Loucy (cell line): ENCODE results near the gene HK1.
"Not testable (repeated sequence)": the region's sequence is repeated elsewhere in the genome, so short reads cannot be mapped to it uniquely, and the experiment has no call there.

ENCODE experiments used
- H2AFZ ChIP-seq: fragments of 200-600 bp; sonication (generic); 2 replicates; pipeline ENCODE4 v1.6.0; 2016; ENCODE audit warnings: antibody characterized with exemption, mild to moderate bottlenecking, low read length, moderate library complexity
- H3F3A ChIP-seq: fragments of 200-600 bp; 2 replicates; pipeline ENCODE4 v1.6.0; 2016; ENCODE audit warnings: antibody characterized with exemption, low read depth, mild to moderate bottlenecking
- H3K27me3 ChIP-seq: fragments of 200-600 bp; sonication (generic); 2 replicates; pipeline ENCODE4 v1.6.1; 2014; ENCODE audit warnings: low read length, mild to moderate bottlenecking; ENCODE audit not compliant: insufficient read depth, poor library complexity, severe bottlenecking
- H3K36me3 ChIP-seq: fragments of 200-600 bp; sonication (generic); 2 replicates; pipeline ENCODE4 v1.6.1; 2016; ENCODE audit warnings: low read length; ENCODE audit not compliant: insufficient read depth
- H3K4me1 ChIP-seq: fragments of 200-600 bp; sonication (generic); 2 replicates; pipeline ENCODE4 v1.5.1; 2014; ENCODE audit warnings: low read length, mild to moderate bottlenecking; ENCODE audit not compliant: insufficient read depth, poor library complexity, severe bottlenecking
- H3K4me2 ChIP-seq: fragments of 200-600 bp; sonication (generic); 2 replicates; pipeline ENCODE4 v1.6.0; 2014; ENCODE audit warnings: antibody characterized with exemption, low read length, low read depth, mild to moderate bottlenecking; ENCODE audit not compliant: poor library complexity, severe bottlenecking
- H3K4me3 ChIP-seq: fragments of 200-600 bp; sonication (generic); 2 replicates; pipeline ENCODE4 v1.5.1; 2014; ENCODE audit warnings: low read length, mild to moderate bottlenecking, mixed read lengths; ENCODE audit not compliant: poor library complexity, severe bottlenecking
- H3K79me2 ChIP-seq: fragments of 200-600 bp; sonication (generic); 2 replicates; pipeline ENCODE4 v1.6.1; 2014; ENCODE audit warnings: low read length; ENCODE audit not compliant: insufficient read depth
- H3K9ac ChIP-seq: fragments of 200-600 bp; sonication (generic); 2 replicates; pipeline ENCODE4 v1.6.0; 2014; ENCODE audit warnings: mild to moderate bottlenecking, low read depth, low read length, moderate library complexity; ENCODE audit not compliant: poor library complexity, severe bottlenecking
- H3K9me2 ChIP-seq: fragments of 200-600 bp; sonication (generic); replicated peaks from 2 replicates; pipeline ENCODE4 v1.6.1; 2016; ENCODE audit warnings: low read depth, low read length, mixed read lengths
- H3K9me3 ChIP-seq: fragments of 200-600 bp; sonication (generic); 2 replicates; pipeline ENCODE4 v1.6.1; 2014; ENCODE audit warnings: mild to moderate bottlenecking, antibody characterized with exemption, low read length, low read depth; ENCODE audit not compliant: insufficient read depth
- H4K20me1 ChIP-seq: fragments of 200-600 bp; sonication (generic); 2 replicates; pipeline ENCODE4 v1.6.0; 2014; ENCODE audit warnings: antibody characterized with exemption, low read length, mild to moderate bottlenecking; ENCODE audit not compliant: insufficient read depth, poor library complexity, severe bottlenecking
- EZH2phosphoT487 ChIP-seq: fragments of 200-600 bp; IDR thresholded peaks from 2 replicates; pipeline ENCODE4 v1.6.1; 2018; ENCODE audit warnings: antibody characterized with exemption, mild to moderate bottlenecking, moderate library complexity, borderline replicate concordance
- TF ChIP-seq, protein P1 (sequence below): fragments of 200-600 bp; sonication (generic); conservative IDR thresholded peaks from 2 replicates; pipeline ENCODE4 v1.5.1; 2014; ENCODE audit warnings: mild to moderate bottlenecking, antibody characterized with exemption, low read length

Gene HK1

DNA sequence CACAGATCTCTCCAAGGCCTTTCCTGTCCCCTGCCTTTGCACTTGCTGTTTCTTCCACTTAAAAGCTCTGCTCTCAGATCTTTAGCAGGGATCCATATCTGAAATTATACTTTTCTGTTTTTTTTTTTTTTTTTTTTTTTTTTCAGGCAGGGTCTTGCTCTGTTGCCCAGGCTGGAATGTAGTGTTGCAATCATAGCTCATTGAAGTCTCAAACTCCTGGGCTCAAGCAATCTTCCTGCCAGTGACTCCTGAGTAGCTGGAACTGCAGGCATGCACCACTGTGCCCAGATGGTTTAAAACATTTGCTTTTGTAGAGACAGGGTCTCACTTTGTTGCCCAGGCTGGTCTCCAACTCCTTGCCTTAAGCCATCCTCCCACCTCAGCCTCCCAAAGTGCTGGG lies 167.9 kb downstream of the HK1 start:
- H2AFZ ChIP-seq: no peak overlapping the region
- H3K9me3 ChIP-seq: no peaks in the 10 kb centered on the region
- no peaks in the 10 kb centered on the region for H3K36me3 ChIP-seq
- no peaks in the 10 kb centered on the region for H3K9me2 ChIP-seq
- H3K27me3 ChIP-seq: no peaks in the 10 kb centered on the region
- H3K4me1 ChIP-seq: peaks cover 17% of the 10 kb centered on the region
- no peak overlapping the region for H3K9ac ChIP-seq
- H4K20me1 ChIP-seq: no peaks in the 10 kb centered on the region
- H3K4me3 ChIP-seq: no peak overlapping the region
- no peaks in the 10 kb centered on the region for H3F3A ChIP-seq
- TF ChIP-seq EZH2phosphoT487: no peak
- TF ChIP-seq, protein P1, sequence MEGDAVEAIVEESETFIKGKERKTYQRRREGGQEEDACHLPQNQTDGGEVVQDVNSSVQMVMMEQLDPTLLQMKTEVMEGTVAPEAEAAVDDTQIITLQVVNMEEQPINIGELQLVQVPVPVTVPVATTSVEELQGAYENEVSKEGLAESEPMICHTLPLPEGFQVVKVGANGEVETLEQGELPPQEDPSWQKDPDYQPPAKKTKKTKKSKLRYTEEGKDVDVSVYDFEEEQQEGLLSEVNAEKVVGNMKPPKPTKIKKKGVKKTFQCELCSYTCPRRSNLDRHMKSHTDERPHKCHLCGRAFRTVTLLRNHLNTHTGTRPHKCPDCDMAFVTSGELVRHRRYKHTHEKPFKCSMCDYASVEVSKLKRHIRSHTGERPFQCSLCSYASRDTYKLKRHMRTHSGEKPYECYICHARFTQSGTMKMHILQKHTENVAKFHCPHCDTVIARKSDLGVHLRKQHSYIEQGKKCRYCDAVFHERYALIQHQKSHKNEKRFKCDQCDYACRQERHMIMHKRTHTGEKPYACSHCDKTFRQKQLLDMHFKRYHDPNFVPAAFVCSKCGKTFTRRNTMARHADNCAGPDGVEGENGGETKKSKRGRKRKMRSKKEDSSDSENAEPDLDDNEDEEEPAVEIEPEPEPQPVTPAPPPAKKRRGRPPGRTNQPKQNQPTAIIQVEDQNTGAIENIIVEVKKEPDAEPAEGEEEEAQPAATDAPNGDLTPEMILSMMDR: no peak
- no peaks in the 10 kb centered on the region for H3K79me2 ChIP-seq
- H3K4me2 ChIP-seq: peak overlapping the region; percentile 16

DNA sequence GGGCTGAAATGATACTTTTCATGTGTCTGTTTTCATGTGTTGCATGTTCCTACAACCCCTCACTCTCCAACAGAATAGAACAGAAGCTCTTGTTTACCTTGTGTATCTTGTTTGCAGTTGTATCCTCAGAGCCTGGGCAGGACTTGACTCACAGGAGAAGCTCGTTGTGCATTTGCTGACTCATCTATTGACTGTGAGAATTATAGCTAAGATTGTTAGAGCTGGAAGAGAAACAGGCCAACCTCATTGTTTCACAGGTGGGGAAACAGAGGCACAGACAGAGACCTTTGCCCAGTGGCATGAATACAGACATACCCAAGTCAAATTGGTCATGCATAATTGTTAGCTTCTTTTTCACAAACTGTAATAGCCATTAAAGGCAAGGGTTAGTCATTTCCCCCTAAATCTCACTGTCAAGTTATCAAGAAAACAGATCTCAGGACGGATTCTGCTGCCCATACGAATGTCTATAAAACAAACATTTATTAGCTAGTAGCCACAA lies 168.4 kb downstream of the HK1 start:
- peaks cover 17% of the 10 kb centered on the region for H3K4me1 ChIP-seq
- no peak overlapping the region for H3K9ac ChIP-seq
- no peaks in the 10 kb centered on the region for H3F3A ChIP-seq

DNA sequence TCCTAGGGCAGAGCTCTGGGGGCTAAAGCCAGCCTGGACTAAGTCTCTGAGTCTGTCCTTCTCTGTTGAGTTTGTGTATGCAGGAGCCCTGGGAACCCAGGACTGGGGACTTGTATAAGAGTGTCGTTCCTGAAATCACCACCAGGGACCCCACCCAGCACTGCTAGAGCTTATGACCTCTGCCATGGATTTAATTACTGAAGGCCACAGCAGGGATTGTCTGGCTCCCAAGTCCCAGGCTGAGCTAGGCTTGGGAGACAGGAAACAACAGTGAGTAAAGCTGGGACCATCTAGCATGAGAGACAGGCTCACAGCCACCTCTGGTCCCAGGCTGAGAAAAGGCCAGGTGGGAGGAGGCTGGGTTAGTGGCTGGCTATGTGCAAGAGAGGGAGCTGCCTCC lies 171.5 kb downstream of the HK1 start:
- H3K4me2 ChIP-seq: no peak overlapping the region

More for the DNA sequence above, 168.4 kb downstream of the HK1 start:
- Histone ChIP-seq H3K9me2 (no peaks in the 10 kb centered on the region), H3K4me3 (no peak overlapping the region), H3K79me2 (no peaks in the 10 kb centered on the region), H3K9me3 (no peaks in the 10 kb centered on the region), H3K4me2 (peak overlapping the region; percentile 16), H4K20me1 (no peaks in the 10 kb centered on the region), H3K27me3 (no peaks in the 10 kb centered on the region), H3K36me3 (no peaks in the 10 kb centered on the region), H2AFZ (no peak overlapping the region)
- TF ChIP-seq, protein P1: no peak
- no peak for TF ChIP-seq EZH2phosphoT487

DNA sequence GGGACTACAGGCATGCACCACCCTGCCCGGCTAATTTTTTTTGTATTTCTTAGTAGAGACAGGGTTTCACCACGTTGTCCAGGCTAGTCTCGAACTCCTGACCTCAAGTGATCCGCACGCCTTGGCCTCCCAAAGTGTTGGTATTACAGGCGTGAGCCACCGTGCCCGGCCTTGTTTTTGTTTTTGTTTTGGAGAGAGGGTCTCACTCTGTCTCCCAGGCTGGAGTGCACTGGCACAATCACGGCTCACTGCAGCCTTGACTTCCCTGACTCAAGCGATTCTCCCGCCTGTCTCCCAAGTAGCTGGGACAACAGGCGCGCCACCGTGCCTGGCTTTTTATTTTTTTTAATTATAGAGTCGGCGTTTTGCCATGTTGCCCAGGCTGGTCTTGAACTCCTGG lies 172.1 kb downstream of the HK1 start:
- H3K4me2 ChIP-seq, H3K27me3 ChIP-seq, H3K9me2 ChIP-seq, H3F3A ChIP-seq, H3K36me3 ChIP-seq, H4K20me1 ChIP-seq, H2AFZ ChIP-seq, H3K9me3 ChIP-seq, H3K4me3 ChIP-seq, H3K79me2 ChIP-seq, H3K9ac ChIP-seq: not testable (repeated sequence)
- H3K4me1 ChIP-seq: peaks cover 17% of the 10 kb centered on the region

More for the DNA sequence above, 171.5 kb downstream of the HK1 start:
- Histone ChIP-seq H3K27me3 (no peaks in the 10 kb centered on the region), H3K4me3 (no peak overlapping the region), H3K9ac (no peak overlapping the region), H3K79me2 (no peaks in the 10 kb centered on the region), H2AFZ (0 out of 2 replicates have a peak overlapping the region, but pooled peaks have one; percentile 29), H3K9me2 (no peaks in the 10 kb centered on the region), H4K20me1 (no peaks in the 10 kb centered on the region), H3K9me3 (no peaks in the 10 kb centered on the region), H3K4me1 (peaks cover 17% of the 10 kb centered on the region), H3F3A (no peaks in the 10 kb centered on the region), H3K36me3 (no peaks in the 10 kb centered on the region)
- TF ChIP-seq, protein P1: peak; percentile 70
- no peak for TF ChIP-seq EZH2phosphoT487
